HepG2 (cell line): Measurements from ENCODE around the gene TBX21. TPM values are rescaled to one million over a fixed set of nuclear protein-coding genes. Genes with fewer than 3 reads are reported as not detected.
A peak's percentile ranks its signal among the peaks of the same experiment; 100 is the strongest.

Source experiments
- ARID5B ChIP-seq: IDR thresholded peaks from 2 replicates; pipeline ENCODE4 v1.4.0; 2020; ENCODE audit warnings: mild to moderate bottlenecking, missing genetic modification reagents
- CBFB ChIP-seq: sonication (generic); formaldehyde crosslinking; IDR thresholded peaks from 2 replicates; pipeline ENCODE4 v1.4.0; 2020; ENCODE audit warnings: missing genetic modification reagents
- CTCF ChIP-seq: sonication (generic); formaldehyde crosslinking; IDR thresholded peaks from 2 replicates; pipeline ENCODE4 v1.5.0; 2020; ENCODE audit warnings: mild to moderate bottlenecking, missing genetic modification reagents, moderate library complexity
- FOSL1 ChIP-seq: sonication (generic); formaldehyde crosslinking; IDR thresholded peaks from 2 replicates; pipeline ENCODE4 v1.9.0; 2021; ENCODE audit warnings: missing genetic modification reagents, borderline replicate concordance
- GMEB2 ChIP-seq: IDR thresholded peaks from 2 replicates; pipeline ENCODE4 v1.6.1; 2016; ENCODE audit warnings: missing biosample characterization, missing genetic modification reagents, low read depth
- HCFC1 ChIP-seq: fragments of 150-350 bp; IDR thresholded peaks from 2 replicates; pipeline ENCODE4 v1.6.1; 2014; ENCODE audit warnings: low read depth, low read length
- ISX ChIP-seq: sonication (generic); formaldehyde crosslinking; conservative IDR thresholded peaks from 2 replicates; pipeline ENCODE4 v1.5.0; 2020; ENCODE audit warnings: missing genetic modification reagents
- MAZ ChIP-seq, 2 experiments: sonication (generic) in 1 of 2; formaldehyde crosslinking in 1 of 2; IDR thresholded peaks; 2 replicates each; pipeline versions ENCODE4 v1.5.0 to v1.6.1; 2012 to 2020; ENCODE audit warnings: low read depth in 2 of 2, mild to moderate bottlenecking in 2 of 2, borderline replicate concordance in 1 of 2, improper control_type of control experiment in 1 of 2, low read length in 1 of 2, missing genetic modification reagents in 1 of 2, moderate library complexity in 1 of 2
- NPAS2 ChIP-seq: sonication (generic); formaldehyde crosslinking; IDR thresholded peaks from 2 replicates; pipeline ENCODE4 v1.8.0; 2022; ENCODE audit warnings: mild to moderate bottlenecking, missing genetic modification reagents, borderline replicate concordance
- PITX1 ChIP-seq: sonication (generic); formaldehyde crosslinking; IDR thresholded peaks from 2 replicates; pipeline ENCODE4 v1.5.1; 2020; ENCODE audit warnings: mild to moderate bottlenecking, missing genetic modification reagents
- RFX1 ChIP-seq: fragments of 450-650 bp; IDR thresholded peaks from 2 replicates; pipeline ENCODE4 v1.6.1; 2017
- SATB2 ChIP-seq: sonication (generic); formaldehyde crosslinking; IDR thresholded peaks from 2 replicates; pipeline ENCODE4 v1.5.0; 2020; ENCODE audit warnings: missing genetic modification reagents
- SMARCE1 ChIP-seq: fragments of 450-650 bp; IDR thresholded peaks from 2 replicates; pipeline ENCODE4 v1.6.1; 2017; ENCODE audit warnings: borderline replicate concordance
- SMYD3 ChIP-seq: sonication (generic); formaldehyde crosslinking; IDR thresholded peaks from 2 replicates; pipeline ENCODE4 v1.8.1; 2023; ENCODE audit warnings: mild to moderate bottlenecking, missing genetic modification reagents
- SP140L ChIP-seq: sonication (generic); formaldehyde crosslinking; IDR thresholded peaks from 2 replicates; pipeline ENCODE4 v1.4.0; 2020; ENCODE audit warnings: missing genetic modification reagents, borderline replicate concordance
- TFDP1 ChIP-seq: IDR thresholded peaks from 2 replicates; pipeline ENCODE4 v1.6.1; 2016; ENCODE audit warnings: missing compliant biosample characterization, missing genetic modification reagents, borderline replicate concordance
- THAP11 ChIP-seq: IDR thresholded peaks from 2 replicates; pipeline ENCODE4 v1.6.1; 2016; ENCODE audit warnings: missing biosample characterization, missing genetic modification reagents
- ZNF30 ChIP-seq: sonication (generic); formaldehyde crosslinking; IDR thresholded peaks from 2 replicates; pipeline ENCODE4 v1.5.0; 2020; ENCODE audit warnings: mild to moderate bottlenecking, missing genetic modification reagents
- ZNF354B ChIP-seq: sonication (generic); formaldehyde crosslinking; IDR thresholded peaks from 2 replicates; pipeline ENCODE4 v1.8.0; 2022; ENCODE audit warnings: mild to moderate bottlenecking, missing genetic modification reagents
- ZNF563 ChIP-seq: sonication (generic); formaldehyde crosslinking; IDR thresholded peaks from 2 replicates; pipeline ENCODE4 v1.8.0; 2022; ENCODE audit warnings: mild to moderate bottlenecking, moderate library complexity, missing genetic modification reagents
- ZNF652 ChIP-seq: IDR thresholded peaks from 2 replicates; pipeline ENCODE4 v1.6.1; 2016; ENCODE audit warnings: low read depth, borderline replicate concordance
- ZNF740 ChIP-seq: sonication (generic); formaldehyde crosslinking; IDR thresholded peaks from 2 replicates; pipeline ENCODE4 v1.4.0; 2020; ENCODE audit warnings: missing genetic modification reagents
- polyA plus RNA-seq, 8 experiments: library from polyadenylated mRNA; depleted of rRNA in 3 of 8; stranded (reverse) in 7 of 8; unstranded in 1 of 8; fragments of >200 nt; fragmentation: Illumina TruSeq in 4 of 8; extraction: Trizol in 4 of 8; gene quantifications; 2 replicates each; pipeline versions ENCODE4 v1.2.1 to v1.2.3, GENCODE V29; 2011 to 2016; ENCODE audit warnings: low read depth in 4 of 8, missing spikeins in 1 of 8, mixed read lengths in 1 of 8; ENCODE audit not compliant: insufficient read depth in 1 of 8
- total RNA-seq, 5 experiments: library from RNA; depleted of rRNA; stranded (reverse); fragments of >200 nt; fragmentation: Illumina TruSeq; extraction: Trizol; gene quantifications; 2 replicates each; pipeline ENCODE4 v1.2.3, GENCODE V29; 2016; ENCODE audit warnings: low read depth in 1 of 5

The TBX21 gene
- total and polyA plus RNA-seq, 2 of the 13 experiments (the other 11 are each of a cell fraction or from before 2014, with no cell fraction given), result not detected

GRCh38 chr17:47785538-47786123 lies 52.6 kb downstream of the TBX21 start (continued):
- TF ChIP-seq SP140L (CRISPR knock-in tag) (peak; percentile 75; the same call in 1 of the 2 replicates), TFDP1 (CRISPR knock-in tag) (no peak), ARID5B (peak; percentile 46; the same call in 1 of the 2 replicates), CBFB (CRISPR knock-in tag) (no peak), ISX (0 out of 2 replicates have a peak, but pooled peaks have one; percentile 57), ZNF563 (no peak), ZNF354B (no peak), ZNF740 (CRISPR knock-in tag) (no peak), PITX1 (no peak), NPAS2 (CRISPR knock-in tag) (no peak), RFX1 (no peak), HCFC1 (no peak), ZNF652 (CRISPR knock-in tag) (0 out of 2 replicates have a peak, but pooled peaks have one; percentile 26), SMYD3 (CRISPR knock-in tag) (no peak), SMARCE1 (no peak), GMEB2 (CRISPR knock-in tag) (no peak), THAP11 (CRISPR knock-in tag) (peak; percentile 54; the same call in 1 of the 2 replicates), CTCF (no peak), ZNF30 (no peak), MAZ (IDR thresholded peaks at IDR 0.05; ENCODE audit: borderline replicate concordance, low read depth, low read length) (no peak), MAZ (CRISPR knock-in tag; IDR thresholded peaks at IDR 0.05; ENCODE audit: low read depth) (0 out of 2 replicates have a peak, but pooled peaks have one; percentile 34), SATB2 (CRISPR knock-in tag) (peak; percentile 76; the same call in 1 of the 2 replicates), FOSL1 (no peak)
